Measurements from ENCODE around the gene PCDHA12. TPM values are rescaled to one million over a fixed set of nuclear protein-coding genes. Genes with fewer than 3 reads are reported as not detected.
"Not testable (repeated sequence)": the region's sequence is repeated elsewhere in the genome, so short reads cannot be mapped to it uniquely, and the experiment has no call there.

Gene PCDHA12
- polyA plus RNA-seq, 4 donors = 0.04 to 0.82 (median 0.14) TPM

DNA sequence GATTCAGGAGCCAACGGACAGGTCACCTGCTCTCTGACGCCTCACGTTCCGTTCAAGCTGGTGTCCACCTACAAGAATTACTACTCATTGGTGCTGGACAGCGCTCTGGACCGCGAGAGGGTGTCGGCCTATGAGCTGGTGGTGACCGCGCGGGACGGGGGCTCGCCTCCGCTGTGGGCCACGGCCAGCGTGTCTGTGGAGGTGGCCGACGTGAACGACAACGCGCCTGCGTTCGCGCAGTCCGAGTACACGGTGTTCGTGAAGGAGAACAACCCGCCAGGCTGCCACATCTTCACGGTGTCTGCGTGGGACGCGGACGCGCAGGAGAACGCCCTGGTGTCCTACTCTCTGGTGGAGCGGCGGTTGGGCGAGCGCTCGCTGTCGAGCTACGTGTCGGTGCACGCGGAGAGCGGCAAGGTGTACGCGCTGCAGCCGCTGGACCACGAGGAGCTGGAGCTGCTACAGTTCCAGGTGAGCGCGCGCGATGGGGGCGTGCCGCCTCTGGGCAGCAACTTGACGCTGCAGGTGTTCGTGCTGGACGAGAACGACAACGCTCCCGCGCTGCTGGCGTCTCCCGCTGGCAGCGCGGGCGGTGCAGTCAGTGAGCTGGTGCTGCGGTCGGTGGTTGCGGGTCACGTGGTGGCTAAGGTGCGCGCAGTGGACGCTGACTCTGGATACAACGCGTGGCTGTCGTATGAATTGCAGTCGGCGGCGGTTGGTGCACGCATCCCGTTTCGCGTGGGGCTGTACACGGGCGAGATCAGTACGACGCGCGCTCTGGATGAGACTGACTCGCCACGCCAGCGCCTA lies 17.7 kb upstream of the PCDHA12 start:
- no peak for DNase-seq (ENCODE audit: low read depth in 4 of 4, low spot score in 3 of 4)

DNA sequence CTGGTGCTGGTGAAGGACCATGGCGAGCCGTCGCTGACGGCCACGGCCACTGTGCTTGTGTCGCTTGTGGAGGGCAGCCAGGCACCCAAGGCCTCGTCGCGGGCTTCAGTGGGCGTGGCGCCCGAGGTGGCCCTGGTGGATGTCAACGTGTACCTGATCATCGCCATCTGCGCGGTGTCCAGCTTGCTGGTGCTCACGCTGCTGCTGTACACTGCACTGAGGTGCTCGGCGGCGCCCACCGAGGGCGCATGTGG lies 17.2 kb upstream of the PCDHA12 start:
- no peak for DNase-seq (ENCODE audit: low read depth in 4 of 4, low spot score in 3 of 4)

DNA sequence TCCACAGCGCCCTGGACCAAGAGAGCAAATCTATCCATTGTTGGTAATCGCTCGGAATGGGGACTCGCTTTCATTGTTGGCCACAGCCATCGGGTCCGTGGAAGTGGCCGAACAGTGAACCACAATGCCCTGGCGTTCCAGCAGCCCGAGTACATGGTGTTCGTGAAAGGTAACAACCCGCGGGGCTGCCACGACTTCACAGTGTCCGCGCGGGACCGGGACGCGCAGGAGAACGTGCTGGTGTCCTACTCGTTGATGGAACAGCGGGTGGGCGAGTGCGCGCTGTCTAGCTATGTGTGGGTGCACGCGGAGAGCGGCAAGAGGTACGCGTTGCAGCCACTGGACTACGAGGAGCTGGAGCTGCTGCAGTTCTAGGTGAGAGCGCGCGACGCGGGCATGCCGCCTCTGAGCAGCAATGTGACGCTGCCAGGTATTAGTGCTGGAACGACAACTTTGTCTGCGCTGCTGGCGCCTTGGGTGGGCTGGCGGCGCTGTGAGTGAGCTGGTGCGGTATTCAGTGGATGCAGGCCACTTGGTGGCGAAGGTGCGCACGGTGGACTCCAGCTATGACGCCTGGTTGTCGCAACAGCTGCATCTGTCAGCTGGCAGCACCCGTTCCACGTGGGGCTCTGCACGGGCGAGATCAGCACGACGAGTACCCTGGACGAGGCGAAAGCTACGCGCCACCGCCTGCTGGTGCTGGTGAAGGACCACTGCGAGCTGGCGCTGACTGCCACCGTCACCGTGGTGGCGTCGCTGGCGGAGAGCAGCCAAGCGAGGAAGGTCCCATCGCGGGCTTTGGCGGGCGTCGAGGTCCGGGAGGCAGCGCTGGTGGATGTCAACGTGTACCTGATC lies 12.4 kb upstream of the PCDHA12 start:
- no peak for DNase-seq (ENCODE audit: low read depth in 4 of 4, low spot score in 3 of 4)

DNA sequence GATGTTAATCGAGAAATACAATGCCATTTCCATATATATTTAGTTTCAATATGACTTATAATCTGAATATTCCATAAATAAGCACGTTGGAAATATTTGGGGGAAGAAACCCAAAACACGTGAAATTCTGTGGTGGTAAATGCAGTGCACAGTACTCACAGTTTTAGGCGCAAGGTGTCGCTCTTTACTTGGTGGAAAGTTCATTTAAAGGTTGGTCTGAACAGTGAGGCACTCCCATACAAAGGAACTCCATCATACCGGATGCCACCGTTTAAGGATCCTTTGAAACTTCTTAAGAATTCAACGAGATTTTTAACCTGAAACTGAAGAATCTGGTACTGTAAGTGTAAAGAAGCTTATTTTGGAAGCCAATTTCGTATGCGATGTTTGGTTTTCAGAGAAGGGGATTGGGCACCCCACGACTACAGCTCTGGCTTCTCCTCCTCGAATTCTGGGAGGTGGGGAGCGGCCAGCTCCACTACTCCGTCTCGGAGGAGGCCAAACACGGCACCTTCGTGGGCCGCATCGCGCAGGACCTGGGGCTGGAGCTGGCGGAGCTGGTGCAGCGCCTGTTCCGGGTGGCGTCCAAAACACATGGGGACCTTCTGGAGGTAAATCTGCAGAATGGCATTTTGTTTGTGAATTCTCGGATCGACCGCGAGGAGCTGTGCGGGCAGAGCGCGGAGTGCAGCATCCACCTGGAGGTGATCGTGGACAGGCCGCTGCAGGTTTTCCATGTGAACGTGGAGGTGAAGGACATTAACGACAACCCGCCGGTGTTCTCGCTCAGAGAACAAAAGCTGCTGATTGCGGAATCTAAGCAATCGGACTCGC lies 6.2 kb upstream of the PCDHA12 start, which contains the start of gene PCDHA11:
PCDHA11 (plus strand) TSS at position 237 of the 834 bp plus-strand sequence; CDS start at position 384, 147 bp downstream.
- no peak for DNase-seq (ENCODE audit: low read depth in 4 of 4, low spot score in 3 of 4)

DNA sequence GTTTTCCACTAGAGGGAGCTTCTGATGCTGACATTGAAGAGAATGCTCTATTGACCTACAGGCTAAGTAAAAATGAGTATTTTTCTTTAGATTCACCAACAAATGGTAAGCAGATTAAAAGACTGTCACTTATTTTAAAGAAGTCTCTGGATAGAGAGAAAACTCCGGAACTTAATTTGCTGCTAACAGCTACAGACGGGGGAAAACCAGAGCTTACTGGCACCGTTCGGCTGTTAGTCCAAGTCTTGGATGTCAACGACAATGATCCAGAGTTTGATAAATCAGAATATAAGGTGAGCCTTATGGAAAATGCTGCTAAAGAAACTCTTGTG lies 5.6 kb upstream of the PCDHA12 start:
- DNase-seq (ENCODE audit: low read depth in 4 of 4, low spot score in 3 of 4) = no peak

DNA sequence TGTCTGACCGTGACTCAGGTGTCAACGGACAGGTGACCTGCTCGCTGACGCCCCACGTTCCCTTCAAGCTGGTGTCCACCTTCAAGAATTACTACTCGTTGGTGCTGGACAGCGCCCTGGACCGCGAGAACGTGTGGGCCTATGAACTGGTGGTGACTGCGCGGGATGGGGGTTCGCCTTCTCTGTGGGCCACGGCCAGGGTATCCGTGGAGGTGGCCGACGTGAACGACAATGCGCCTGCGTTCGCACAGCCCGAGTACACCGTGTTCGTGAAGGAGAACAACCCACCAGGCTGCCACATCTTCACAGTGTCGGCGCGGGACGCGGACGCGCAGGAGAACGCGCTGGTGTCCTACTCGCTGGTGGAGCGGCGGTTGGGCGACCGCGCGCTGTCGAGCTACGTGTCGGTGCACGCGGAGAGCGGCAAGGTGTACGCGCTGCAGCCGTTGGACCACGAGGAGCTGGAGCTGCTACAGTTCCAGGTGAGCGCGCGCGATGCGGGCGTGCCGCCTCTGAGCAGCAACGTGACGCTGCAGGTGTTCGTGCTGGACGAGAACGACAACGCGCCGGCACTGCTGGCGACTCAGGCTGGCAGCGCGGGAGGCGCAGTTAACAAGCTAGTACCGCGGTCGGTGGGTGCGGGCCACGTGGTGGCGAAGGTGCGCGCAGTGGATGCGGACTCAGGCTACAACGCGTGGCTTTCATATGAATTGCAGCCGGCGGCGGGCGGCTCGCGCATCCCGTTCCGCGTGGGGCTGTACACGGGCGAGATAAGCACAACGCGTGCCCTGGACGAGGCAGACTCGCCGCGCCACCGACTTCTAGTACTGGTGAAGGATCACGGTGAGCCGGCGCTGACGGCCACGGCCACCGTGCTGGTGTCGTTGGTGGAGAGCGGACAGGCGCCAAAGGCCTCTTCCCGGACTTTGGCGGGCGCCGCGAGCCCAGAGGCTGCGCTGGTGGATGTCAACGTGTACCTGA lies 4.6 kb upstream of the PCDHA12 start:
- DNase-seq (ENCODE audit: low read depth in 4 of 4, low spot score in 3 of 4) = no peak

DNA sequence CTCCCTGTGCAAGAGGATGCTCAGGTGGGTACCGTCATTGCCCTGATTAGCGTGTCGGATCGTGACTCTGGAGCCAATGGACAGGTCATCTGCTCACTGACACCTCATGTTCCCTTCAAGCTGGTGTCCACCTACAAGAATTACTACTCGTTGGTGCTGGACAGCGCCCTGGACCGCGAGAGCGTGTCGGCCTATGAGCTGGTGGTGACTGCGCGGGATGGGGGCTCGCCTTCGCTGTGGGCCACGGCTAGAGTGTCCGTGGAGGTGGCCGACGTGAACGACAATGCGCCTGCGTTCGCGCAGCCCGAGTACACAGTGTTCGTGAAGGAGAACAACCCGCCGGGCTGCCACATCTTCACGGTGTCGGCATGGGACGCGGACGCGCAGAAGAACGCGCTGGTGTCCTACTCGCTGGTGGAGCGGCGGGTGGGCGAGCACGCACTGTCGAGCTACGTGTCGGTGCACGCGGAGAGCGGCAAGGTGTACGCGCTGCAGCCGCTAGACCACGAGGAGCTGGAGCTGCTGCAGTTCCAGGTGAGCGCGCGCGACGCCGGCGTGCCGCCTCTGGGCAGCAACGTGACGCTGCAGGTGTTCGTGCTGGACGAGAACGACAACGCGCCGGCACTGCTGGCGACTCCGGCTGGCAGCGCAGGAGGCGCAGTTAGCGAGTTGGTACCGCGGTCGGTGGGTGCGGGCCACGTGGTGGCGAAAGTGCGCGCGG lies 1.6 kb downstream of the PCDHA12 start:
- DNase-seq (ENCODE audit: low read depth in 4 of 4, low spot score in 3 of 4) = not testable (repeated sequence)

DNA sequence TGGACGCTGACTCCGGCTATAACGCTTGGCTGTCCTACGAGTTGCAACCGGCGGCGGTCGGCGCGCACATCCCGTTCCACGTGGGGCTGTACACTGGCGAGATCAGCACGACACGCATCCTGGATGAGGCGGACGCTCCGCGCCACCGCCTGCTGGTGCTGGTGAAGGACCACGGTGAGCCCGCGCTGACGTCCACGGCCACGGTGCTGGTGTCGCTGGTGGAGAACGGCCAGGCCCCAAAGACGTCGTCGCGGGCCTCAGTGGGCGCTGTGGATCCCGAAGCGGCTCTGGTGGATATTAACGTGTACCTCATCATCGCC lies 2.1 kb downstream of the PCDHA12 start:
- no peak for DNase-seq (ENCODE audit: low read depth in 4 of 4, low spot score in 3 of 4)

DNA sequence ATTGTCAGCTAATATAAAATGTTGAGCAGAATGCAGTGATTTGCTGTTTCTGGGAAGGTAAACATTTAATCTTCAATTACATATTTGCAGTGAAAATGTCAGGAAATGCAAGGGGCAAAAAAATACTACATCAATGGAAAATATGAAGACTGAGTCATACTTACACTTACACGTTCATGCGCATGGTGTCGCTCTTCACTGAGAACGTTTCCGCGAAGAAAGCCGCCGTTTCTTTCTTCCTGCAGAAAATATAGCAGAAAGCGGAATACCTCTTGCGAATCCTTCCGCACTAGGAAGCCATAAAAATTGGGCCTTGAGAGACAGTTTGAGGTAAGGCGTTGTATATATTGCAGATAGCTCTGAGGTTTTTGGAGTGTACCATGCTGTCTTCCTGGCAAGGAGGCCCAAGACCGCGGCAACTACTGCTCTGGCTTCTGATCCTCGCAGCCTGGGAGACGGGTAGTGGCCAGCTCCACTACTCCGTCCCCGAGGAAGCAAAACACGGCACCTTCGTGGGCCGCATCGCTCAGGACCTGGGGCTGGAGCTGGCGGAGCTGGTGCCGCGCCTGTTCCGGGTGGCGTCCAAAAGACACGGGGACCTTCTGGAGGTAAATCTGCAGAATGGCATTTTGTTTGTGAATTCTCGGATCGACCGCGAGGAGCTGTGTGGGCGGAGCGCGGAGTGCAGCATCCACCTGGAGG lies 6.9 kb downstream of the PCDHA12 start, which contains the start of gene PCDHA13:
PCDHA13 (plus strand) TSS at position 236 of the 702 bp plus-strand sequence; CDS start at position 381, 145 bp downstream.
- DNase-seq (ENCODE audit: low read depth in 4 of 4, low spot score in 3 of 4) = no peak

DNA sequence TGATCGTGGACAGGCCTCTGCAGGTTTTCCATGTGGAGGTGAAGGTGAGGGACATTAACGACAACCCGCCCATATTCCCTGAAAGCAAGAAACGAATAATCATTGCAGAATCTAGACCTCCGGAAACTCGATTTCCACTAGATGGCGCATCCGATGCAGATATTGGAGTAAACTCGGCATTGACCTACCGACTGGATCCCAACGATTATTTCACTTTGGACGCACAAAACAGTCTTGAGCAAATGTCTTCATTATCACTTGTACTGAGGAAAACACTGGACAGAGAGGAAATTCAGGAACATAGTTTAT lies 7.4 kb downstream of the PCDHA12 start:
- no peak for DNase-seq (ENCODE audit: low read depth in 4 of 4, low spot score in 3 of 4)

DNA sequence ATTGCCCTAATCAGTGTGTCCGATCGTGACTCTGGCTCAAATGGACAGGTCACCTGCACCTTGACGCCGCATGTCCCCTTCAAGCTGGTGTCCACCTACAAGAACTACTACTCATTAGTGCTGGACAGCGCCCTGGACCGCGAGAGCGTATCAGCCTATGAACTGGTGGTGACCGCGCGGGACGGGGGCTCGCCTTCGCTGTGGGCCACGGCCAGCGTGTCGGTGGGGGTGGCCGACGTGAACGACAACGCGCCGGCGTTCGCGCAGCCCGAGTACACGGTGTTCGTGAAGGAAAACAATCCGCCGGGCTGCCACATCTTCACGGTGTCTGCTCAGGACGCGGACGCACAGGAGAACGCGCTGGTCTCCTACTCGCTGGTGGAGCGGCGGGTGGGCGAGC lies 8.3 kb downstream of the PCDHA12 start:
- DNase-seq (ENCODE audit: low read depth in 4 of 4, low spot score in 3 of 4) = no peak

DNA sequence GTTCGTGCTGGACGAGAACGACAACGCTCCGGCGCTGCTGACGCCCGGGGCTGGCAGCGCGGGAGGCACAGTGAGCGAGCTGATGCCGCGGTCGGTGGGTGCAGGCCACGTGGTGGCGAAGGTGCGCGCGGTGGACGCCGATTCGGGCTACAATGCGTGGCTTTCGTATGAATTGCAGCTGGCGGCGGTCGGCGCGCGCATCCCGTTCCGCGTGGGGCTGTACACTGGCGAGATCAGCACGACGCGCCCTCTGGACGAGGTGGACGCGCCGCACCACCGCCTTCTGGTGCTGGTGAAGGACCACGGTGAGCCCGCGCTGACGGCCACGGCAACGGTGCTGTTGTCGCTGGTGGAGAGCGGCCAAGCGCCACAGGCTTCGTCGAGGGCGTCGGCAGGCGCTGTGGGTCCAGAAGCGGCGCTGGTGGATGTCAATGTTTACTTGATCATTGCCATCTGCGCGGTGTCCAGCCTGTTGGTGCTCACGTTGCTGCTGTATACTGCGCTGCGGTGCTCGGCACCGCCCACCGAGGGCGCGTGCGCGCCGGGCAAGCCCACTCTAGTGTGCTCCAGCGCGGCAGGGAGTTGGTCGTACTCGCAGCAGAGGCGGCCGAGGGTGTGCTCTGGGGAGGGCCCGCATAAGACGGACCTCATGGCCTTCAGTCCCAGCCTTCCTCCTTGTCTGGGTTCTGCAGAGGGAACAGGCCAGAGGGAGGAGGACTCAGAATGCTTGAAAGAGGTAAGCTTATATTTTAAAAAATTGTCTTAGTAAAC lies 9.0 kb downstream of the PCDHA12 start:
- DNase-seq (ENCODE audit: low read depth in 4 of 4, low spot score in 3 of 4) = no peak

DNA sequence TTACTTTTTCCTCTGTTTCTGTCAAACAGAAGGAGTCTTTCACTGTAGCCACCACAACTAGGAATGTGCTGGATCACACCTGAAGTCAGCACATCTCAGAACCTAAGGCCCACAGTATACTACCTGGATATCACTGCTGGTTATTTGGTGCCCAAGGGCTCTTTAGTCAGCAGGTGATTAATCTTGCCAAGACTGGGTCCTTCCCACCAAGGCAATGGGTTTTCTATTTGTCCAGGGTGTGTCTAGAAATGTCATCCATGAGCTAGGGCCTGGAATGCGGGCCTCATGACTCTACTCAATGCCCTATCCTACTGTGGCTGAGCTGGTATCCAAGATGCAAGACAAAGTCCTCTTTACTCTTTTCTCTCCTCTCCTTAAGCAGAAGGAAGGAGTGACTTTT lies 41.2 kb downstream of the PCDHA12 start:
- DNase-seq (ENCODE audit: low read depth in 4 of 4, low spot score in 3 of 4) = no peak

DNA sequence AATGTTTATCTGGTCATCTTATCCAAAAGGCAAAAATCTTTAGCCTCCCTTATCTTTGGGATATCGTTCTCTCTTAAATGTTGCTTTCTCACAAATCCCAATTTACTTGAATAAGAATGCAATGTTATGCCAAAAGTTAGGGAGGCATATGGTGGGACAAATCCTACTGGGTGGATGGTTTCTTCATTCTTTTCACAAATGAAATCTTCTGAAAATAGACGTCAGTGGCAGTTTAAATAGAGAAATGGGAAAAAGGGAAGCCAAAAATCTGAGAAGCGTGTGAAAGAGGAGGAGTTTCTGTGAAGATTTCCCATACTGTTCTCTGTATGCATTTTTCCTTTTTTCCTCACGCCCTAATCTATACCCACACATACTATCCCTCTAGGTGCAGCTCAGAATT lies 48.5 kb downstream of the PCDHA12 start:
- DNase-seq (ENCODE audit: low read depth in 4 of 4, low spot score in 3 of 4) = no peak

DNA sequence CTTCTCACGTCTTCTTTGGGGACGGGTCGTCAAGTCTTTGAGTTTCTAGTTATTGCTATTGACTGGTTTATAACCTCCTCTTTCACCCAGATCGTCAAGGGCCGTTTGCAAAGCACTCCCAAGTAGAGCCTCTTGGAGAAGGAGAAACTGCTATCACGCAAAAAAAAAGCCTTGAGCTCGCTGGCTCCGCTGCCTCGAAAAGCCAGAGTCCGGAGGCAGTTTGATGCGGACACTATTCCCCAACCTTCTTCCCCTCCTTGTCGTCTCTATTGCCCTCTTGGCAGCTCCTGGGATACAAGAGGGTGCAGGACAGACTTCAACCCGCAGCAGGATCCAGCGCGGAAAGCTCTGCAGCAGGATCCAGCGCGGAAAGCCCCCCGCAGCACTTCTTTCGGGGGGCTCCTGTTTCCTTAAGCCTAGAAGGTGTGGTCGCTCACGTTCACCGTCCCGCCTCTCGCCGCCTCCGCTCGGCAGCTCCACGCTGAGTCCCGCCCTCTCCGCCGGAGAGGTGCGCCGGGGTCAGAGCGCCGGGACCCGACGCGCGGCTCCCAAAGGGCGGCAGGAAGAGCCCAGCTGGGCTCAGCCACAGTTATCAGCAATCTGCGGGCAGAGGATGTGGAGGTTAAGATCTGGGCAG lies 50.8 kb downstream of the PCDHA12 start, which contains the start of gene PCDHAC1:
PCDHAC1 (plus strand) TSS at position 494 of the 637 bp plus-strand sequence. CDS start 594 bp downstream, outside the sequence.
- no peak for DNase-seq (ENCODE audit: low read depth in 4 of 4, low spot score in 3 of 4)

DNA sequence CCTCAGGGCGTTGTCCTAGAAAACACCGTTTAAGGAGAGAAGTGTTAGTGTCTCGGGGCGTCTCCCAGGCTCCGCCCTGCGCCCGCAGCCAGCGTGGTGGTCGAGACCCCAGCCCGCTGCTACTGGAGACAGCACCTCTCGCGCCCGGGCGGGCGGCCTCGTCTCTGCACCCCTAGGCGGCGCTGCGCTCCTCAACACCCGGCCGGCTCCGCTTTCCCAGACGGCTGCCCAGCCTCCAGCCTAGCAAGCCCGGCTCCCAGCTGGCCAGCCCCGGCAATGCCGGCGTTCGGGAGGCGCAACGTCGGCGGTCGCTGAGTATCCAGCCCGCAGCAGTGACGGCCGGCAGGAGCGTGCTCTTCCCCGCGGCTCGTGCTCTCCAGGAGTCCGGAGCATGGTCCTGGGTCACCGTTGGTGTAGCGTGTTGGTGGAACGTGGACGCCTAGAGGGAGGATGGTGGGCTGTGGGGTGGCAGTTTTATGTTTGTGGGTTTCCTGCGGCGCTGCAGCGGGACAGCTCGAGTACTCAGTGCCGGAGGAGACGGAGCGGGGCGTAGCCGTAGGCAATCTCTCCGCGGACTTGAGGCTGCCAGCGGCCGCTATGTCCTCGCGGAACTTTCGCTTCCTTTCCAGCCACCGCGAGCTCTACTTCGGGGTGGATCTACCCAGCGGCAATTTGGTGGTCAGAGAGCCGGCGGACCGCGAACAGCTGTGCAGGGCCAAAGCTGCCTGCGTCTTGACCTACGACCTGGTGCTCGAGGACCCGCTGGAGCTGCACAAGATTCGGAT lies 51.5 kb downstream of the PCDHA12 start:
- DNase-seq (ENCODE audit: low read depth in 4 of 4, low spot score in 3 of 4) = peak in 3 of 4 donors; percentile 21 to 51 (median 41)

DNA sequence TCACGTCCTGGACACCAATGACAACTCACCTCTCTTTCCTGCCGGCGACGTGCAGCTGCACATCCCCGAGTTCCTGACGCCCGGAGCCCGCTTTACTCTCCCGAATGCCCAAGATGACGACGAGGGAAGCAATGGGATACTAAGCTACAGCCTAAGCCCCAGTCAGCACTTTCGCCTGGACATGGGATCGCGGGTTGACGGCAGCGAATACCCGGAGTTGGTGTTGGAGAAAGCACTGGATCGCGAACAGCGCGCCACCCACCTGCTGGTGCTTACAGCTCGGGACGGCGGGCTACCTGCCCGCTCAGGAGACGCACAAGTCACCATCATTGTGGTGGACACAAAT lies 52.1 kb downstream of the PCDHA12 start:
- DNase-seq (ENCODE audit: low read depth in 4 of 4, low spot score in 3 of 4) = no peak

Data from left renal pelvis (tissue), 4 donors.